C4-2B (cell line): ENCODE results near the gene CCDC57.

Experiments used
- H3K27ac ChIP-seq: fragments of 450-650 bp; 2 replicates; pipeline ENCODE4 v1.5.1; 2017
- CTCF ChIP-seq: fragments of 450-650 bp; conservative IDR thresholded peaks from 2 replicates; pipeline ENCODE4 v1.5.1; 2017; ENCODE audit warnings: mild to moderate bottlenecking
- ZFX ChIP-seq: fragments of 450-650 bp; IDR thresholded peaks from 2 replicates; pipeline ENCODE4 v1.6.1; 2017

The CCDC57 gene

GRCh38 chr17:82054351-82055022 lies 158.2 kb downstream of the CCDC57 start:
- H3K27ac ChIP-seq = no peak overlapping the region
- TF ChIP-seq CTCF = no peak
- no peak for TF ChIP-seq ZFX

GRCh38 chr17:82053556-82054263 lies 158.9 kb downstream of the CCDC57 start:
- TF ChIP-seq ZFX (no peak), CTCF (no peak)
- H3K27ac ChIP-seq = no peak overlapping the region

DNA sequence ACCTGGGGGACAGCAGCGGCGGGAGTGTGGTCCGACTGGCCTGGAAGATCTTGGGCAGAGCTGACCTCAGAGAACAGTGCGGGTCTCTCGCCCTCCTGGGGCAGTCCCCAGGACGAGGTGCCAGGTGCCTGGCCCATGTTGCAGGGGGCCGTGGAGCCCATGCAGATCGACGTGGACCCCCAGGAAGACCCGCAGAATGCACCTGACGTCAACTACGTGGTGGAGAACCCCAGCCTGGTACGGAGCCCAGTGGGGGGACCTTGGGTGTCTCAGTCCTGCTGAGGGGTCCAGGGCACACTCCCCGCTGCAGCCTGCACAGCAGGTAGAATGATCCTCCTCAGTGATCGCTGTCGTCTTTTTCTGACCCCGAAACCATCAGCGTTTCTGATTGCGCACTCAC lies 159.5 kb downstream of the CCDC57 start:
- H3K27ac ChIP-seq = peak overlapping the region; percentile 75
- TF ChIP-seq ZFX = no peak
- TF ChIP-seq CTCF = no peak

GRCh38 chr17:82052638-82053059 lies 160.0 kb downstream of the CCDC57 start:
- peak overlapping the region; percentile 75 for H3K27ac ChIP-seq
- no peak for TF ChIP-seq CTCF

DNA sequence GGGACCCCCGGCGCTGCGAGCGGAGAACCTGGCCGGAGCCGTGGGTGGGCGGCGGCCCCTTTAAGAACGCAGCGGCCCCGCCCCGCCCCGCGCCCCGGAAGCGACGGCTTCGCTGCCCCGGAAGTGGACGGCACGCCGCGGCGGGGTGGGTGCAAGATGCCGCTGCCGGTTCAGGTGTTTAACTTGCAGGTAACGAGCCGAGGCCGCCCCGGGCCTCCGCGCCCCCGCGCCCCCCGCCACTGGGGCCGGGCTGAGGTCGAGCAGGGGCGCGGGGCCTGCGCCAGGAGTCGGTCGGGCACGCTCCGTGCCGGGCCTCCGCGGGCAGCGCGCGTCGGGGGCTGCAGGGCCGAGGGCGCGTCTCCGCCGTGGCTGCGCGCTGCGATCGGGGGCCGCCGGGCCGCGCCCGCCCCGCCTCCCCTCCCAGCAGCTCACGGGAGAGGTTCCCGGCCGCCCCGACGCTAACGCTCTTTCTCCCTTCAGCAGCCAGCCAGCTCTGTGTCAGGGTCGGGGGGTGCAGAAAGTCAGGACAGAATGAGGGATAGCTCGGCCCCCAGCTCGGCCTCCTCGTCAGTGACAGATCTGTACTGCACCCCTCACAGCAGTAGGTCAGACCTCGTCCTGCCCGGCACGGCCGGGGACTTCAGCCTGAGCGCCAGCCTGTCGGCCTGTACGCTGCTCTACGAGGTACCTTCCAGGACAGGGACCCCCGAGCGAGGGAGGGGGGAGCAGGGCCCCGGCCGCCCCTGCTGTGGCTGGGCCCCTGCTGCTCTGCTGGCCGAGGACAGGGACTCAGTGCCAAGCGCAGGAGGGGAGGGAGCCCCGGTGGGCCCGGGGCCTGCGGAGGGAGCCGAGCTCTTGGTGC lies 160.6 kb downstream of the CCDC57 start, which contains the start of the genes GPS1 and RFNG:
Gene GPS1 (plus strand): TSS at position 123 of the 862 bp plus-strand sequence. CDS start 34 bp downstream, at position 157.
Gene RFNG (minus strand): TSS at position 36 of the 862 bp plus-strand sequence. CDS start 45 bp downstream, outside the sequence.
- H3K27ac ChIP-seq = peak within 1 kb of the TSS; percentile 75
- peak; percentile 77 for TF ChIP-seq ZFX
- TF ChIP-seq CTCF = no peak
